Sigmoid colon (tissue), 4 donors: ENCODE results near the gene SCRN1.

Experiments used
- EP300 ChIP-seq, 4 donors: sonication (generic); formaldehyde crosslinking; IDR thresholded peaks; one replicate each; pipeline ENCODE4 v1.6.1; 2017; ENCODE audit warnings: antibody characterized with exemption in 4 of 4
- POLR2A ChIP-seq, 2 donors: fragments of 450-650 bp; IDR thresholded peaks; one replicate each; pipeline ENCODE4 v1.6.1; 2016; ENCODE audit warnings: antibody characterized with exemption in 2 of 2, mild to moderate bottlenecking in 2 of 2, moderate library complexity in 2 of 2
- POLR2AphosphoS5 ChIP-seq, 4 donors: sonication (generic); formaldehyde crosslinking; IDR thresholded peaks; one replicate each; pipeline ENCODE4 v1.6.1; 2017; ENCODE audit warnings: antibody characterized with exemption in 4 of 4
- TF ChIP-seq, protein P1 (sequence below), 4 experiments: fragments of 450-650 bp in 3 of 4; fragments of 200-600 bp in 1 of 4; IDR thresholded peaks; one replicate each; pipeline ENCODE4 v1.5.1; 2016 to 2019; ENCODE audit warnings: antibody characterized with exemption in 4 of 4, mild to moderate bottlenecking in 3 of 4, moderate library complexity in 2 of 4

DNA sequence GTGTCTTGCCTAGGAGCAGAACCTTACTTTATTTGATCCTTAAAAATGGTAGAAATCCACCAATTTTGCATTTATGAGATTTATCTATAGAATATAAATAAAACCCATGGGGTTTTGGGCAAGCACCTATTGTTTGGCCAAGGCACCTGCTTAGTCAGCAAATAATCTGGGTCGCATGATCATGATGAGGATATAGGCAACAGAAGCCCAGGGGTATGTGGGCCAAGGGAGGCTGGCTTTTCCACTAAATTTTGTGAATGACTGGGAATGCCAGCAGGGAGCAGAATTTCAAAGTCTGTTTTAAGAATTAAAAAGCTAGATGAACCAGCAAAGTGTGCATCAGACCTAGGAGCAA lies 17.3 kb downstream of the SCRN1 start:
- TF ChIP-seq, protein P1, sequence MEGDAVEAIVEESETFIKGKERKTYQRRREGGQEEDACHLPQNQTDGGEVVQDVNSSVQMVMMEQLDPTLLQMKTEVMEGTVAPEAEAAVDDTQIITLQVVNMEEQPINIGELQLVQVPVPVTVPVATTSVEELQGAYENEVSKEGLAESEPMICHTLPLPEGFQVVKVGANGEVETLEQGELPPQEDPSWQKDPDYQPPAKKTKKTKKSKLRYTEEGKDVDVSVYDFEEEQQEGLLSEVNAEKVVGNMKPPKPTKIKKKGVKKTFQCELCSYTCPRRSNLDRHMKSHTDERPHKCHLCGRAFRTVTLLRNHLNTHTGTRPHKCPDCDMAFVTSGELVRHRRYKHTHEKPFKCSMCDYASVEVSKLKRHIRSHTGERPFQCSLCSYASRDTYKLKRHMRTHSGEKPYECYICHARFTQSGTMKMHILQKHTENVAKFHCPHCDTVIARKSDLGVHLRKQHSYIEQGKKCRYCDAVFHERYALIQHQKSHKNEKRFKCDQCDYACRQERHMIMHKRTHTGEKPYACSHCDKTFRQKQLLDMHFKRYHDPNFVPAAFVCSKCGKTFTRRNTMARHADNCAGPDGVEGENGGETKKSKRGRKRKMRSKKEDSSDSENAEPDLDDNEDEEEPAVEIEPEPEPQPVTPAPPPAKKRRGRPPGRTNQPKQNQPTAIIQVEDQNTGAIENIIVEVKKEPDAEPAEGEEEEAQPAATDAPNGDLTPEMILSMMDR (IDR thresholded peaks at IDR 0.05), result no peak
- TF ChIP-seq POLR2A (IDR thresholded peaks at IDR 0.05), result no peak
- TF ChIP-seq POLR2AphosphoS5 (IDR thresholded peaks at IDR 0.05), result no peak
- no peak for TF ChIP-seq EP300 (IDR thresholded peaks at IDR 0.05)
